A549 treated with GW870086 at 1 μM for 4 hours (cell line): Measurements from ENCODE around the gene RAD51AP1. TPM values are rescaled to one million over a fixed set of nuclear protein-coding genes. Genes with fewer than 3 reads are reported as not detected.

ENCODE experiments used
- total RNA-seq: library from RNA; stranded (reverse); fragments of 200-300 nt; extraction: Qiagen RNA extraction; gene quantifications from 5 replicates; pipeline ENCODE4 v1.2.3, GENCODE V29; 2022; ENCODE audit warnings: low read depth

RAD51AP1 gene, protein sequence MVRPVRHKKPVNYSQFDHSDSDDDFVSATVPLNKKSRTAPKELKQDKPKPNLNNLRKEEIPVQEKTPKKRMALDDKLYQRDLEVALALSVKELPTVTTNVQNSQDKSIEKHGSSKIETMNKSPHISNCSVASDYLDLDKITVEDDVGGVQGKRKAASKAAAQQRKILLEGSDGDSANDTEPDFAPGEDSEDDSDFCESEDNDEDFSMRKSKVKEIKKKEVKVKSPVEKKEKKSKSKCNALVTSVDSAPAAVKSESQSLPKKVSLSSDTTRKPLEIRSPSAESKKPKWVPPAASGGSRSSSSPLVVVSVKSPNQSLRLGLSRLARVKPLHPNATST
- total RNA-seq, result 12.1 to 25.5 TPM (median 18.1 TPM) in 5 replicates

DNA sequence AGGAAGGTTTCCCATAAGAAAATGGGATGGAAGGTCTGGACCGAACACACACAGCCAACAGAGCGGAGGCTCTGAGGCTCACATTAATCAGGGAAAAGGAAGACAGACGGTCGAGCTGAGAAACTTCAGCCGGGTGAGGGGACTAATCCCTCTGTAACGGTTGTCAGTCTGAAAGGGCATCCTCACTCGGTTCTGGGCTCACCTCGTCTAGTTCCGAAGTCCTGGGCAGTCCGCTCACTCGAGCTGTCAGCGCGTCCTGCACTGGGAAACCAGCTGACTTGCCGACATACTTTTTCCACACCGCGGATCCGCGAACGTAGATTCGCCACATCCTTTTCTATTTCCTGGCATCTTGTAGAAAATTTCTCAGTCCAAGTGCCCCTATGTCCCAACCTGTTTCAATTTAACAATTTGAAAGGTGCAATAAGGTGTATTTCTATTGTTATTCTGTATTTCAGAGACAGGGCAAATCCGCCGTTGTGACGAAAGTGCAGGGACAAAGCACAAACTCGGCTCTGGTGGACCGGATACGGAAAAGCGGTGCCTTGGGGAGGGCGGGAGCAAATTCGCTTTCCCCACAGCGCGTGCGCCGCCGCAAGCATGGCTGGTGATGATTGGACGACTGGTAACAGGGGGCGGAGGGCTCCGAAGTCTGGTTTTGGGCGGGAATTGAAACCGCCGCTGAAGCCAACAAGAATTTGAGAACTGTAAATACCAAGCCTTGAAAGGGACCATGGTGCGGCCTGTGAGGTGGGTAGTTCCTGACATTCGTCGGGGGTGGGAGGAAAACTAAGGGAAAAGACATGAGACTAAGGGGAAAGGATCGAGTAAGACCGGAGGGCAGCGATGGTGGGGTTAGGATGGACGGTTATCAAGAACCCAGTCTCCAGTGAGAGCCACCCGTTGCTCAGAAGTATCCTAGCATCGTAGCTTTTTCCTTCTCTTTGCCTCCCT lies at the start of gene RAD51AP1:
Gene RAD51AP1, plus strand, starts transcription at position 684 of the 954 bp plus-strand sequence. Its CDS starts 50 bp downstream, at position 734.

DNA sequence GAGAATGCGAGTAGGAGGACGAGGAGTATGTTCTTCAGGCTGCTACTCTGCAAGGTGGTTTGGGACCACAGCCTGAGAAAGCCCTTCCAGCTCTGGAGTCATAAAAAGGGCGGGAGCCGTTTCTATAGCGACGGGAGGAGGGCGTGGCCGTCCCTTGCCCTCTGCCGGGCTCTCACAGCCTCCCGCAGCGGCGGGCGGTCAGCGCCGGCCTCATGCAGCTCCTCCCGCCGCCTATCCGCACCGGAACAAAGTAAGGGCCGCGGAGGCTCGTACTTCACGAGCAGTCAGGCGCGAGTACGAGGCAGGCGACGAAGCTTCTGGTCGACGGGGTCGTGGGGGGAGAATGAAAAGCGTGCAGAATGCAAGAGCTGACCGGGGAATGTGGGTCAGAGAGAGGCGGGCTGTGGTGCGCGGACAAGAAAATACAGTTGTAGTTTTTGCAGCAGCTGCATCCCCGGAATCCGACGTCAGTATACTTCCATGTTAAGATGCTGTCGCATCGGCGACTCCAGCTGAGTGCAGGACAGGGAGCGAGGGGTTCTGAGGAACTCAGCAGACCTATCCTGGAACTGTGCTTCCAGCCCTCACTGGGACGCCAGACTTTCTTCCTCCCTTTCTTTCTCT lies 23.5 kb downstream of the RAD51AP1 start, which contains the start of gene DYRK4:
Gene DYRK4, plus strand, starts transcription at position 175 of the 624 bp plus-strand sequence. Its CDS starts 38 bp downstream, at position 213.

Other genes starting within 250 kb of the RAD51AP1 start
- 31.2 to 44.0 TPM (median 43.4 TPM) in 5 replicates for gene TIGAR, start 217.7 kb upstream of the RAD51AP1 start, total RNA-seq
- not detected in 5 replicates for gene FGF23, start 159.2 kb upstream of the RAD51AP1 start, total RNA-seq
- not detected in 5 replicates for gene FGF6, start 93.1 kb upstream of the RAD51AP1 start, total RNA-seq
- 41.9 to 52.0 TPM (median 46.7 TPM) in 5 replicates for gene DYRK4, start 23.3 kb downstream of the RAD51AP1 start, total RNA-seq
- gene AKAP3, start 110.2 kb downstream of the RAD51AP1 start, total RNA-seq, result 0.07 to 0.23 TPM (median 0.18 TPM) in 4 of 5 replicates, not detected in the other
- 109 to 117 TPM (median 116 TPM) in 5 replicates for gene NDUFA9, start 110.2 kb downstream of the RAD51AP1 start, total RNA-seq
- not detected in 5 replicates for gene GALNT8, start 181.5 kb downstream of the RAD51AP1 start, total RNA-seq